Activated CD8-positive, alpha-beta memory T cell treated with anti-CD3 and anti-CD28 coated beads for 24 hours (primary cell): ENCODE data around the gene FAM25G.

ENCODE experiments used
- DNase-seq: peaks from one replicate; pipeline ENCODE4 v3.0.0-alpha.2; 2020

FAM25G gene

GRCh38 chr10:47447209-47447608 lies 44.3 kb downstream of the FAM25G start:
- DNase-seq = no peak

GRCh38 chr10:47445720-47446119 lies 45.8 kb downstream of the FAM25G start:
- no peak for DNase-seq

DNA sequence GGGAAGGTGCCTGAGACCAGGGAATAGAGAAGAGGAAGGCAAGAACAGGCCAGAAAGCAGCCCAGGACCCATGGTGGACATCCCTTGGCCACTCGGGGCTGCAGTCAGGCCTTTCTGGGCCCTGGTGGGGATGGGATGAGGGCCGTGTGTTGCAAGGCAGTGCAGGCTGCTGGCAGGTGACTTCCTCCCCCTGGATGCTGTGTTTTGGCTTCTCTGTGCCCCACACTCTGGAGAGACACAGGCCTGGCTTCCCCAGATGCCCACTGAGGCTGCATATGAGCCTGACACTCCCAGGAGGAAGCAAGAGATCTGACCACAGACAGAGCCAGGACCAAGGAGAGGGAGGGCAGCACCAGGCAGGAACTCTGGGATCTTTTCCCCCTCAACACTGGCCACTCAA lies 47.5 kb downstream of the FAM25G start:
- no peak for DNase-seq

DNA sequence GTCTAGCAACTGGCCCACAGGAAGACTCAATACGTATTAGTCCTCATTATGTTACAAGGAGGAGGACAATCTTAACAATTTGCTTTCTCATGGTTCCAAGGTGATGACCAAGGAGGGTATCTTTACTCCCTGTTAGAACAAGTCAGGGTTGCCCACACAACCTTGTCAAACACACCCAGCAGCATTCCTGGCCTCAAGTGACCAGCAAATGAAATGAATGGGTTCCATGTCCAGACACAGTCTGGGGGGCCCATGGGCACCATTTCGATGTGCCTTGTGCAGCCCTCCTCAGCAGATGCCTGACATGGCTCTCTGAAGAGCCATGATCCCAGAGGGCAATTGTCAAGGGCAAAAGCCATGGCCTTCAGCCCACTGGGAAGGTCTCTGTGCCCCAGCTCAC lies 48.4 kb downstream of the FAM25G start:
- DNase-seq = no peak

GRCh38 chr10:47442351-47442750 lies 49.1 kb downstream of the FAM25G start:
- no peak for DNase-seq

DNA sequence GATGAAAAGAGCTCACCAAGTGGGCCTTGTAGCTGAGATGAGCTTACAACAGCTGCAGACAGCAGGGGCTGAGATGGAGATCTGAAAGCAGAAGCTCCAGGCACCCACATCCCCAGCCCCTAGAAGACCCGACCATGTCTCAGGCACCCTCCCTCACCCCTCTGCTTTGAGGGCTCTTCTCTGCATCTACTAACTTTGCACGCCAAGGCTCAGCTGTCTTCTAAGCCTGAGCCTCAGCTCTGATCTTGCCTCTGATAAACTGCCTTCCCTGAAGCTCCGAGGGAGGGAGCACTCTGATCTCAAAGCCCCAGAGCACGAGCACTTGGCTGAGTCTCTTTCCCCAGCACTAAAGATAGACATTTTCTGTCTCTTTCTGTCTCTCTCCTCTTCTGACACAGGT lies 49.6 kb downstream of the FAM25G start:
- no peak for DNase-seq

DNA sequence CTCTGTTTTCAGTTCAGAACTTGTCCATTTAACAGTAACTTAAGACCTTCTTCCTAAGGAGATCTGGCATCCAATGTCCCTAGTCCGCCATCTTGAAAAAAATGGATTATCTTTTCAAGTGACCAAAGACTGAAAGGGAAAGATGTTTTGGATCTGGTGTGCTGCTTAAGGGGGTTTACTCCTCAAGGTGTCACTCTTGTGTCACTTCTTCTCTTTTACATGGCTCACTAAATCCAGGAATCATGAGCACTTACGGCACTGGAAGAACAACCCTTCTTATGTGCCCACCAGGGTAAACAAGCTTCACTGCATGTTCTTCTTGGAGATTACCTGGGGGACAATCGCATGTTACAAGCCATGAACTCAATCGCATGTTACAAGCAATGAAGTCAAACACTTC lies 51.3 kb downstream of the FAM25G start:
- DNase-seq = no peak

- no peak for DNase-seq
Observed at GRCh38 chr10:47438857-47439474, 52.5 kb downstream of the FAM25G start.
